ENCODE results near the gene ETAA1.

DNA sequence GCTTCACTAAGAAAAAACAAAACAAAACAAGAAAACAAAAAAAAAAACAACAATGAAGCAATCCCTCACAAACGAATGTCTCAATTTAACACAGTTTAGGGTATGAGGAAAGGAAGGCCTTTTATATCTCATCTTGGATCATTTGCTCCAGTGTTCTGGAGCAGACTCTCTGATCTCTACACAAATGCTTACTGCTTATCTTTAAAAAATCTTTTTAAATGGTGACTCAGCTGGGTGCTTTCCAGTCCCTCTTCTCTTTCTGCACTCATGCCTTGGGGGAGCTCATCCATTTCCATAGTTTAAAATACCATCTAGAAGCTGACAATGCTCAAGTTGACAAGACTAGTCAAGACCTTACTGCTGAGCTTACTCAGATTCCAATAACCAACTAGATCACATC lies 56.2 kb downstream of the ETAA1 start:
- TF ChIP-seq SUZ12 (IDR thresholded peaks at IDR 0.05; ENCODE audit: extremely low read depth, insufficient read depth, insufficient read length) (no peak), ZNF274 (IDR thresholded peaks at IDR 0.05; ENCODE audit: low read depth, low read length) (no peak), YY1 (IDR thresholded peaks at IDR 0.05; ENCODE audit: insufficient read depth, insufficient read length) (no peak)

Data from NT2/D1 (cell line).